HG02884 (cell line): ENCODE results near the gene MIDN.
A peak's percentile ranks its signal among the peaks of the same experiment; 100 is the strongest.
"Not testable (repeated sequence)": the region's sequence is repeated elsewhere in the genome, so short reads cannot be mapped to it uniquely, and the experiment has no call there.

Experiments used
- ATAC-seq: cut with Tn5 transposase; IDR thresholded peaks from one replicate; pipeline ENCODE4 v1.9.1; 2021; ENCODE audit warnings: mild to moderate bottlenecking, moderate library complexity; ENCODE audit not compliant: unreplicated experiment

Gene MIDN

GRCh38 chr19:1248139-1248785 lies at the start of gene MIDN:
MIDN (plus strand) TSS chr19:1248583; CDS start chr19:1250297, 1,714 bp downstream.
- ATAC-seq, result no peak

DNA sequence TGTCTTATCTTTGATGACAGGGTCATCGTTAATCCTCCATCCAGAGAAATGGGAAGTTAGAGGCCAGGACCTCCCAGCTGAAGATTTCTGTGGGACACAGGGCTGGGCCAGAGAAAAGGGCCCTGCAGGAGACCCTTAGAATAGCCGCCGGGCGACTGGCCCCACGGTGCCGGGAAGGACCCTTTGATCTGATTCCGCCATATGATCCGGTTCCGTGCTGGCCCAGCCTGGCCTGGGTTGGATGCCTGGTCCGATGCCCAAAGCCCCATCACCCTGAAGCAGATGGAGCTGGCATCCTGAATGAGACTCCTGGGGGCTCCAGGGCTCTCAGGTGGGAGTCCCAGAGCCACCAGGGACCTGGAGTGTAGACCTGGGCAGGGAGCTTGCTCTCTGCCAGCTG lies 48.9 kb upstream of the MIDN start:
- ATAC-seq, result no peak

DNA sequence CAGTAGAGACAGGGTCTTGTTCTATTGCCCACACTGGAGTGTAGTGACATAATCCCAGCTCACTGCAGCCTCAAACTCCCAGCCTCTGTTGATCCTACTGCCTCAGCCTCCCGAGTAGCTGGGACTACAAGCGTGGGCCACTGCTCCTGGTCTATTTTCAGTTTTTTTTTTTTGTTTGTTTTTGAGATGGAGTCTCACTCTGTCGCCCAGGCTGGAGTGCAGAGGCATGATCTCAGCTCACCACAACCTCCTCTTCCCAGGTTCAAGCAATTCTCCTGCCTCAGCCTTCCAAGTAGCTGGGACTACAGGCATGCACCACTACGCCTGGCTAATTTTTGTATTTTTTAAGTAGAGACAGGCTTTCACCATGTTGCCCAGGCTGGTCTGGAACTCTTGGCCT lies 47.8 kb upstream of the MIDN start:
- ATAC-seq, result not testable (repeated sequence)

GRCh38 chr19:1205114-1206099 lies 43.0 kb upstream of the MIDN start, which contains the start of gene STK11:
STK11 (plus strand) TSS chr19:1205778; CDS start chr19:1206914, 1,136 bp downstream.
- ATAC-seq, result peak; percentile 83

GRCh38 chr19:1206150-1206863 lies 42.1 kb upstream of the MIDN start:
- ATAC-seq, result no peak

DNA sequence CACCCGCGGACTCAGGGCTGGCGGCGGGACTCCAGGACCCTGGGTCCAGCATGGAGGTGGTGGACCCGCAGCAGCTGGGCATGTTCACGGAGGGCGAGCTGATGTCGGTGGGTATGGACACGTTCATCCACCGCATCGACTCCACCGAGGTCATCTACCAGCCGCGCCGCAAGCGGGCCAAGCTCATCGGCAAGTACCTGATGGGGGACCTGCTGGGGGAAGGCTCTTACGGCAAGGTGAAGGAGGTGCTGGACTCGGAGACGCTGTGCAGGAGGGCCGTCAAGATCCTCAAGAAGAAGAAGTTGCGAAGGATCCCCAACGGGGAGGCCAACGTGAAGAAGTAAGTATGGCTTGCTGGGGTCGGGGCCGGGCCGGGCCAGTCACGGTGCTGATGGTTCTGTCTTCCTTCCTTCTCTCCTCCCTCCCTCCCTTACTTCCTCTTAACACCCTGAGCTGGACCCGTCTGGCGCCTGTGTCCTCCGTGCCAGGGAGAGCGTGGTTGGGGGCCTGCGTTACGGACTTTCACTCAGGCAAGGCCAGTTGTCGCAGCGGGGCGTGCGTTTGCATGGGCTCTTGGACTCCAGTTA lies 41.4 kb upstream of the MIDN start:
- ATAC-seq, result no peak

- not testable (repeated sequence) for ATAC-seq
Observed at GRCh38 chr19:1208830-1209229, 39.6 kb upstream of the MIDN start.

GRCh38 chr19:1210227-1210538 lies 38.2 kb upstream of the MIDN start:
- ATAC-seq, result no peak

DNA sequence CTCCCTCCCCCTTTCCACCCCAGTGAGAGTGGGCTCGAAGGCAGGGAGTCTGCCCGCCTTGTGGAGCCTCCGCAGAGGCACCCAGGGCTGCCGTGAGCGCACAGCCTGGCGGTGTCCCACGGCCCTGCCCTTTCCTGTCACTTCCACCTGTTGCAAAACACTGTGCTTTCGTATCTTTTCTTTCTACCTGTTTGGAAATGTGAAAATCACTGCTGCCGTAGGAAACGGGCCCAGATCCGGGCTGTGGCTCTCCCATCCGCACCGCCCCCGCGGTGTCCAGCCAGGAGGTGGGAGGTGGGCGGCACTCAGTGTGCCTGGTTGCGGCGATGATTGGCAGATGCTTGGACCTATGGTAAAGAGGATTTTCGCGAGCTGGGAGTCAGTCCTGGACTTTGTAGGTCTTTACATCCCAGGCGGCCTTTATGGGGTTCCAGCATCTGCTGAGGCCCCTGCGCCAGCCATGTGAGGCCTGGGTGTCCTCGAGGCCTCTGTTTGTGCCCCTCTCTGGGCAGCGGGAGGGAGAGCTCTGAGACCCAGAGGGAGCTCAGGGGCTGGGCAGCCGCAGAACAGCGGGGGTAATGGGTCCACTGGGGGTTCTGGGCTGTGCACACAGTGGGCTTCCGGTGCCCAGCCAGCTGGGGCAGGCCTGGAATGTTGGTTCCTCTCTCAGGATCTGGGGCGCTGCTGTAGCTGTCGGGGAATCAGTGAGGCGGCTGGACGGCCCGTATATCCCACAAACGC lies 36.7 kb upstream of the MIDN start:
- no peak for ATAC-seq

GRCh38 chr19:1213391-1214286 lies 34.7 kb upstream of the MIDN start:
- no peak for ATAC-seq

GRCh38 chr19:1214299-1214861 lies 34.0 kb upstream of the MIDN start:
- ATAC-seq, result no peak

GRCh38 chr19:1214862-1215731 lies 33.3 kb upstream of the MIDN start:
- no peak for ATAC-seq

DNA sequence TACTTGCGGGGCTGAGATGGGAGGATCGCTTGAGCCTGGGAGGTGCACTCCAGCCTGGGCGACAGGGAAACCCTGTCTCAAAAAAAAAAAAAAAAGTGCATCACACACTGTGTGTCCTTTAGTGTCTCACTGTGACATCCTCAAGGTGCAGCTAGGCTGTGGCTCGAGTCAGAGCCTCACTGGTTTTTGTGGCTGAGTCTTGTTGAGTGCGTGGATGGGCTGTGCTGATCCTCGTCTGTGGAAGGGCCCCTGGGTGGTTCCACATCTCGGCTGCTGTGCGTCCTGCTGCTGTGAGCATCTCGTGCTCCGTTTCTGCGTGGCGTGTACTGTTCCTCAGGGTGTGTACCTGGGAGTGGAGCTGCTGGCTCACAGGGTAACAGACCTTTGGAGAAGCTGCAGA lies 31.6 kb upstream of the MIDN start:
- no peak for ATAC-seq

- ATAC-seq, result no peak
Observed at GRCh38 chr19:1217366-1217765, 31.0 kb upstream of the MIDN start.

- ATAC-seq, result no peak
Observed at GRCh38 chr19:1218751-1219567, 29.4 kb upstream of the MIDN start.

- ATAC-seq, result no peak
Observed at GRCh38 chr19:1219786-1220476, 28.5 kb upstream of the MIDN start.

DNA sequence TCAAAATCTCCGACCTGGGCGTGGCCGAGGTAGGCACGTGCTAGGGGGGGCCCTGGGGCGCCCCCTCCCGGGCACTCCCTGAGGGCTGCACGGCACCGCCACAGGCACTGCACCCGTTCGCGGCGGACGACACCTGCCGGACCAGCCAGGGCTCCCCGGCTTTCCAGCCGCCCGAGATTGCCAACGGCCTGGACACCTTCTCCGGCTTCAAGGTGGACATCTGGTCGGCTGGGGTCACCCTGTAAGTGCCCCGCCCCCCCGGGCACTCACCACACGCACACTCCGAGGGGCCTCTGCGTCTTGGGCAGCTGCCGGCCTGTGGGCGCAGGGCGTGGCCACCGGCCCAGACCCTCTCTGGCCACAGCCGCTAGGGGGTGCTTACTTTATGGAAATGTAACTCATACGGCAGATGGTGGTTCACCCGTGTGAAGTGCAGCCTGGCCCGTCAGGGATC lies 27.9 kb upstream of the MIDN start:
- ATAC-seq, result no peak
